Measurements from ENCODE around the gene DCPS.

DCPS gene

DNA sequence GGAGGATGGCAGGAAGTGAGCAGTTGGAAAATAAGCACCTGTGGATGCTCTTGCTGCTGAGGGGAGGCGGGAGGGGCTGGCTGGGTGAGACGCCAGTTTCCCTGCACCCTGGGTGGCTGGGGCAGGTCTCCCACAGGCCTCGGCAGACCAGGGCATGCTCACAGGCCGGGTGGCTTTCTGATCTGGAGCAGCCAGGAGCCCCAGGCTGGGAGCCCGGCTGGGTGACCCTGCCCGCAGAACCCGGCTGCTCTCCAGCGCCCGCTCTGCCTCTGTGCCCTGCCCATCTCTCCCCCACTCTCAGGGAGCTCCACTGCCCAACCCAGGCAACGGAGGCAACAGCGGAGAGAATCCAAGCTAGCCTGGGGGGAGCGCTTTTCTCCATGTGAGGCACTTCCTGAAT is 24.6 kb downstream of the DCPS start:
- no peak for DNase-seq (ENCODE audit: low read depth, low spot score)

DNA sequence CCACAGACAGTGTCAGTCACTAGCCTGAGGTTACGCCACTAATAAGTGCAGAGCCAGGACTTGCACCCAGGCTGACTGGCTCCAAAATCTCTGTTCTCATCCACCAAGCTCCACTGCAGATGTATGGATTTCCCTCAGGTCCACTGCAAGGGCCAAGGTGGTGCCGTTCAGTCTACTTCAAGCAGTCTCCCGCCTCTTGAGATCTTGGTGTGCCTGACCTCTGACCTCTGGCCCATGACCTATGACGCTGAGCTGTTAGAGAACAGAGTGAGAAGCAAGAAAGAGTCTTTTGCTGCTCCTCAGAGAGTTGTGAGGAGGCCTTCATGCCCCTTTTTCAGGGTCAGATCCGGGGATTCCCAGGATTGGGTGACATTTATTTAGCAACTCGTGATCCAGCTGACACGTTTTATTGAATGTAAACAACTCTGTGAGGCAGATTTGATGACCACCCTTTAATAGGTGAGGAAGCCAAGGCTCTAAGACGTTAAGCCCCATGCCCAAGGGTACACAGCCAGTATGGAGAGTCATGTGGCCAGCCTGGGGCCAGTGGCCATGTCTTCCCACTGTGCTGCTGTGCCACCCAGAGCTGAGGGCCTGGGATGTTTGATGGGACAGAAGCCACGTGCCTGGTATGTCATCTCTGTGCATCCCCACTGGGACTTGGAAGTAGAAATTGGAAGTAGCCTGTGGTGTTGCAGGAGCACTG is 25.2 kb downstream of the DCPS start:
- DNase-seq (ENCODE audit: low read depth, low spot score): no peak

DNA sequence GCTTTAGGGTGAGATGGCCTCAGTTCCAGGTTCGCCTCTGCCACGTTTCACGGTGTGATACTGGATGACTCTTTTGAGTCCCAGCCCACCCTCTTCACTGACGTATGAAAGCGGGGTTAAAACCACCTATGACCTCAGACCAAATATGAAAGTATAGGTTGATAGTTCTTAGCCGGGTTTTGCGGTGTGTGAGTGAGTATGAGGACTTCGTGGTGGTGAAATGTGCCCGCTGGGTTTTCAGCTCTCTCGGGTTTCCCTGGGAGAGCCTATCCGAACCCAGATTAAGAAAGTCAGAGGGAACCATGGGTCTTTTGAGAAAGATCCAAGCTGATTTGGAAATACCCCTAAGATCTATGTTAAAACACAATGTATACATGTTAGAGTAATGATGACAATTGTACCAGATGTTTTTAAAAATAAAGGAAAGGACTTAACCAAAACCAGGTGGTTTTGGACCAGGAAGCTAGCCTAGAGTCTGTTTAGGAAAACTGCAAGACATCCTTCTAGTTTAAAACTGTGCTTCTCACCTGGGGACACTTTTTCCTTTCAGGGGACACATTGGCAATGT is 25.9 kb downstream of the DCPS start:
- no peak for DNase-seq (ENCODE audit: low read depth, low spot score)

DNA sequence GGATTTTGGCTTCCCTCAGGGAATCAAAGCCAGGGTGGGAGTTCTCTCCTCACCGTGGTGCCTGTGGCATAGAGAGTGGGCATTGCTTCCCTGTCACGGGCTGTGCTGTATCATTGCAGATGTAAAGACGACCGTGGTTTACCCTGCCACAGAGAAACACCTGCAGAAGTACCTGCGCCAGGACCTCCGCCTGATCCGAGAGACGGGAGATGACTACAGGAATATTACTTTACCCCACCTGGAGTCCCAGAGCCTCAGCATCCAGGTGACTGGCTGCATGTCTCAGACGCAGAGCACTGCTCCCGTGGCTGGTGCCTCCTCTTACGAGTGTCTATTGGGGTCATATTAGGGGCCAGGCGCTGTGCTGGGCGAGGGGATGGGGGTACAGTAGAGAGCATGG is 27.4 kb downstream of the DCPS start:
- no peak for DNase-seq (ENCODE audit: low read depth, low spot score)

DNA sequence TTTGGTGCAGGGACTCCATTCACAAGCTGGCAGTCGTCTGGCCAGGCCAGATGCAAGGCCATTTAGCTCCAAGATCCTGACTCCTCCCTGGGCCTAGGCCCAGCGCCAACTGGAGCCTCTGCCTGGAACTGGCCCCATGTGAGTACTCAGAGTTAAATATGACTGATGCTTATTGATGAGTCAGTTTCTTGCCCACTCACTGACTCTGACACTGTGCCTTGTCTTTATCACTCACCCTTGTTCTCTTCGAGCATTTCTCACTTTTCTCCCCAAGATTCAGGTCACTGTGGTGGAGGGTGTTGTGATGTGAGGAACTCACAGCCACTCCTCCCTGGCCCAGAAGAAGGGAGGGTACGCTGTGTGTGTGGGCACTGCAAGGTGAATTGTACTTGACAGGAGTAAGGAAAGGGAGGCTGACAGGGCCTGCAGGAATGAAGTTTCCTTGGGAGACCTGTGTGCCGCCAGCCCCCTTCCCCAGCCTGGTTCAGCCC is 28.4 kb downstream of the DCPS start:
- DNase-seq (ENCODE audit: low read depth, low spot score): no peak

DNA sequence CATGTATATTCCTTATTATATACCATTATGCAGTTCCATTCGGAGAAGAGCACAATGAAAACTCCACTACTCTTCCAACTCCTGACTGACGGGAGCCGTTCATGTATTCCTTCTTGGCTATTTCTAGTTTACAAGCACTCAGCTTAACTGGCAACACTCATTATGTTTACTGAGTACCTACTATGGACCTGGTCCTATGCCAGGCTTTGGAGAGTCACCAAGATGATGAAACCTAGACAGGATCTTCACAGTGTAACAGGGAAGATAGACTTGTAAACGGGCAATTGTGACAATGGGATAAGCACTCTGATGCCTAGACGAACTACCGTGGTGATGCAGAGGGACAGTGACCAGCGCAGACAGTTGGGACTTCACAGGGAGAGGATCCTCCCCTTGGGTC is 29.3 kb downstream of the DCPS start:
- no peak for DNase-seq (ENCODE audit: low read depth, low spot score)

DNA sequence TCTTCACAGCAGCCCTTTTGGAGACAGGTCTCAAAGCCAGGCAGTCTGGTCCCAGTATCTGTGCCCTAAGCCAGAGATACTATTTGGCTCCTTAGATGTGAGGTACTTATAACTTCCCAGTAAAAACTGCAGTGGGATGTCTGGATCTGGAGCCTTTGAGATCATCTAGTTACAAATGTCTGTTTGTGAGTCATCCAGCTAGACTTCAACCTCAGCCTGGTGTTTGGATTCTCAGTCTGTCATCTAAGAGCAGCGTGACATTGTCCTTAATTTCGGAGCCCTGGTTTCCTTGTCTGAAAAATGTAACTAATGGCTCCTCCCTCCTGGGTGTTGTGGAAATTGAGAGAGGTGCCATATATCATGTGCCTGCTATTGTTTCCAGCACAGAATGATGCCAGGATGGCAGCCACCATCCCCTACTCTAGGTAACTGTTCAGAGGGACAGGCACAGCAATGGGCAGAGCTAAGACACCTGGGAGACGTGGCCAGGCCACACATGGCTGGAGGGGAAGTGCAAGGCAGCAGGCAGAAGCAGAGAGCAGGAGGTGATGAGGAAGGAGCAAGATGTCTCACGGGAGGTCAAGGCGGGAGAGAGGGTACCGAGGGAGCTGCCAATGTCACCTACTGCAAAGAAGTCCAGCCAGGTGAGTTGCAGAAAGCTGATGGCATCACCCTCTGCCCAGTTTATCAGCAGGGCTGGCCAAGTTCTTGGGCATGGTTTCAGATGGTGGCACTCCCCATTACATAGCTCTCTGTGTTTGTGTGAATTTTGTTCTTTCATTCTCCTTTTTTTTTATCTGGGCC is 31.0 kb downstream of the DCPS start:
- DNase-seq (ENCODE audit: low read depth, low spot score): no peak

DNA sequence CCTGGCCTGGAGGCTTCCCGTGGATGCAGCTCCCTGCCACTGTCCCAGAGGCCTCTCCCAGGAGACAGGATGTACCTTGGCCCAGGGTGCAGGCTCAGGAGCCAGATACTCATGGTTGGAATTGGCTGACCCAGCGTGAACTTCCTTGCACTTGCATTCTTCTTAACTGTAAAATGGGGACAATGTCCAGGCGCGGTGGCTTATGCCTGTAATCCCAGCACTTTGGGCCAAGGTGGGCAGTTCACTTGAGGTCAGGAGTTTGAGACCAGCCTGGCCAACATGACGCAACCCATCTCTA is 31.6 kb downstream of the DCPS start:
- no peak for DNase-seq (ENCODE audit: low read depth, low spot score)

DNA sequence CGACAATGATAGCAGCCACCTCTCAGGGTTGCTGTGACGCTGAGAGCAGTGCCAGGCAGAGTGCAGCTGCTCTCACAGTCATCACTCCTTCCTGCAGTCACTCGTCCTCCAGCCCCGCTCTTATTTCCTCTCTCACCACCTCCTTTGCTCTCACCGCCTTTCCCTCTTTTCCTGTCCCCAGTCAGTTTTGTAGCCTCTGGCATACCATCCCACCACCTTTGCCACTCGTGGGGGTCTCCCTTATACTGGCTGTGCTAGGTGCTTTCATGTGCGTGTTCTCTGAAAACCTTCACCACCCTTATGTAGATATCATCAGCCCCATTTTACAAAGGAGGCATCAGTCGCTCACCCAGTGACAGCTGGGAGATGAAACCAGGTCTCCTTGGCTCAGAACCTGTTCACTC is 32.3 kb downstream of the DCPS start:
- DNase-seq (ENCODE audit: low read depth, low spot score): no peak

DNA sequence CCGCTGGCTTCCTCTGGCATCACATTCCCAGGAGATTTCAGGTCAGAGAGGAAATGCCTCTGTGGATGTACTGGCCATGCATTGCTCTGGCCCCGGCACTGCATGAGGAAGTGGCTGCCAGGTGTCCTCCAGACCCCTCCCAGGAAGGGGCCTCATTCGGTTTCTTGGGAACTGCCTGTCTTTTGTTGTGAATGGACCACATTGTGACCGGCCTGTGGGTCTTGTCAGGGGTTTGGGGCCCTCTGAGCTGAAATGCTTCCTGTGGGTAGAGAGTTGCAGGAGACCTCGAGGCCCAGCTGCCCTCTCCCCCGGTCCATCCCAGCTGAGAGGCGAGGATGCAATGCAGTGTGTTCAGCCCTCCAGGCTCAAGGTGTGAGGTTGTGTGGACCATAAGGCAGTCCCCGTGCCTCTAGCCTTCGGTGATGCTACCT is 32.8 kb downstream of the DCPS start:
- DNase-seq (ENCODE audit: low read depth, low spot score): no peak

DNA sequence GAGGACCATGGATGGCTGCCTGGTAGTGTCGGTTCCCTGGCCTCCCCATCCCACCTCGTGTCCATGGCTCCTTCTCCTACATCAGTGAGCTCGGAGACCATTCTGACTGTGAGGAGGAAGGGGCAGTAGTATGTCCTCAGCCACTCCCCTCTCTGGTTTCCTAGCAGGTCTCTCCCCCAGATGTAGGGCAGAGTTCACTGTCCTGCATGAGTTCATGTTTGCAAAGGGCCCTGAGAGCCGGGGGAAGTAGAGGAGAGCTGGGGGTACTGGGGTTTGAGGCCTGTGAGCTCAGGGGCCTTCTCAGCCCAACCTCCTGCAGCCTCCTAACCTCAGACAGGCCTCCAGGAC is 33.2 kb downstream of the DCPS start:
- DNase-seq (ENCODE audit: low read depth, low spot score): no peak

DNA sequence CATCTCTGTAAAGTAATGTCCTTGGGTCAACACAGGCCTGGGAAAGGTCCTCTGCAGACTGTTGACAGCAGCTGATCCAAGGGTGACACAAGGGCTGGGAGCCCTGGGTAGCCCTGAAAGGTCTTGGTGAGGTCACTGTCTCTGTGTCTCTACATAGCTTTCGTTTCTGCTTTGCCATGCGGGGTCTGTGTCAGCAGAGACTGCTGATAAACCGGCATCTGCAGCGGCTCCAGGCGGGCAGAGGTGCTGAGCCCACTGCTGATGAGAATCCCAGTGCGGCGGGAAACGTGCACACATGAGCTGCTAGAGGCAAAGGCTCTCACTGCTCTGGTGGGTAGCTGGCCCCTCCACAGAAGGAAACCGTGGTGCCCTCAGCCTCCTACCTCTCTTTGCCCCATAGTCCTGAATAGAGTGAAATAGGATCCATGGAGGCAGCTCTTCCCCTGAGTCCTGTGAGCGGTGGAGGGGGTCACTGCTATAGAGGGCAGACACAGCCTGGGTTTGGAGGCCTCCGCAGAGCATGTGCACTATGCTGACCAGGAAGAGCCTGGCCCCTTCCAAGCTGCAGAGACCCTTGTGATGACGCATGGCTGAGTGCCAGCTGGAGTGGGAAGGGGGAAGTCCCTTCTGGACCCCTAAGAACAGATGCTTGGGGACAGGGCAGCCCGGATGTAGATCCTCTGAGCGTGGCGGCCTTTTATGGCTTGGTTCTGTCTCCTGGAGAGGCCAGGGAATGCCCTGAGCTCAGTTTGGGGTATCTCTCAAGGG is 33.8 kb downstream of the DCPS start:
- DNase-seq (ENCODE audit: low read depth, low spot score): no peak

DNA sequence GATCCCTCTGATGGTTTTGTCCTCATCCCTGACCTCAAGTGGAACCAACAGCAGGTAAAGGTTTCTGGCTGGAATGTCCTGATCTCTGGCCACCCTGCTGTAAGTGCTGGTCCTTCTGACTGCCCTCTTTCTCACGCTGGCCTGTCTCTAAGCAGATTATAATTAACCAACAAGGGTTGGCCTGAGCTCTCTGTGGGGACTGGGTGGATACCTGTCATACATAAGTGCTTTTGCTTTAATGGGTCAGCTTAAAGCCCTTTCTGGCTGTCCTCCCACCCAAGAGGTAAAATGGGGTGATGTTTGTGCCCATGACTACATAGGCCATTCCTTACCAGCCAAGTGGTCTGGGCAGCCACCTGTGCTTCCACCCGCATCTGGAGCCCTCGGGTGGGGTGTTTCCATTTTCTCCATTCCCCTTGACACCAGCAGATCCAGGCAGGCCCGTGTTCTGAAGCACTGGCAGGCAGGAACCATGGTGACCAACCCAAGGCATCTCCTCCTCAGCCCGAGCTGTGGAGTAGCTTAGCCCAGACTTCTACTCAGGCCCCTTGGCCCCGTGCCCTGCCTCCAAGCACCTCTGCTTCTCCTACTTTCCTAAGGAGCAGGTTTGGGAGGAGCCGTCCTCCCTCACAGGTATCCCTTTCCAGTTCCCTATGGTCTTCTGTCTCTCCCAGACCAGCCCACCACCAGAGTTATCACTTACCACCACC is 34.6 kb downstream of the DCPS start:
- DNase-seq (ENCODE audit: low read depth, low spot score): no peak

DNA sequence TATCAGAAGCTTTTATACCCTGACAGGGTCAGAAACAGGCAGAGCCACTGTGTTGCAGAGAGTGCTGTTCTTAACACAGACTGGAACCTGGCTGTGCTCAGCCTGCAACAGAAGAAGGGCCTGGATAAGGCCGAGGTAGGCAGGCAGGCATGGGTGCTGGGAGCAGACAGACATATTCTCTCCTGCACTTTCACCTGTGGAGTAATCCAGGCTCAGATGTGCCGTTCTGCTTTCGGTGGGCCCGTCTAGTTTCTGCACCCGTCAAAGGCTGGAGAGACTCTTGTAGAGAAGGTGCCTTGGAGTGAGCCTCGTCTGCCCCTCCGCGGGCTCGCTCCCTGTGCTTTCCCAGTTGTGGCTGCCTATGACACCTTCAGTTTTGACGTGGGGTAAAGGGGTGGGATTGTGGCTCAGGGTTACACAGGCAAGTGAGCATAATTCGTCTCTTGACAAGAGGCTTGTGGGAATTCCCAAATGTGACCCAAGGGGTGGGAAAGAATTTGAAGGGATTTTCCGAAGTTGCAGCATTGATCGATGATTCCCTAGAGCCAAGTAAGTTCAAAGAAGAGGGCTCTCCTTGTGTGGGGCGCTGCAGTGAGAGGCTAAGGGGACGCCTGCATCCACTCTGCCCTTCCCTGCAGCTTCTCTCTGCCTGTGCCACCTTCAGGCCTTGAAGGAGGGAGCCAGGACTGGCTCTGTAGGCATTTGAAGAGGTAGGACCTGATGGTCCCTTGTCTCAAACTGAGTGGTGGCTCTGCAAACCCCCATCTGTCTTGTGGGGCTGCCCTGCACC is 35.4 kb downstream of the DCPS start:
- DNase-seq (ENCODE audit: low read depth, low spot score): no peak

DNA sequence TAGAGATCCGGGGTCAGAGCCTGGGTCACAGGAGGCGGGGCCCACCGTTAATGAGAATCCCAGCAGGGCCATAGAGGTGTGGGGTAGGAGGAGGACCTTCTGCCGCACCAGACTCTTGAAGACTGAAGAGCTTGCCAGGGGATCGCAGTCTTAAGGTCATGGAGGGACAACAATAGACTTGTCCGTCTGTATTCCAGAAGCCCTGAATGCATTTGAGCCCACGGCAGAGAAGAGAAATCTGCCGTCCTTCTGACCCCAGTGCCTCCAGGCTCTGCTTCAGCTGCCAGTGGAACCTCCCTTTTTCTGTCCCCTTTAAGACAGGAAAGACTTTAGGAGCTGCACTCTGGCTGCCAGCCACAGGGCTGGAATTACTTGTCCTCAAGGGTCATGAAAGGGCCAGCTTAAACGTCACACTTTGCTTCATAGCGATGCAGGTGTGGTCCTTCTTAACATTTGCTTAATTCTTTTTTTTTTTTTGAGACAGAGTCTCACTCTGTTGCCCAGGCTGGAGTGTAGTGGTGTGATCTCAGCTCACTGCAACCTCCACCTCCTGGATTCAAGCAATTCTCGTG is 36.1 kb downstream of the DCPS start:
- no peak for DNase-seq (ENCODE audit: low read depth, low spot score)

DNA sequence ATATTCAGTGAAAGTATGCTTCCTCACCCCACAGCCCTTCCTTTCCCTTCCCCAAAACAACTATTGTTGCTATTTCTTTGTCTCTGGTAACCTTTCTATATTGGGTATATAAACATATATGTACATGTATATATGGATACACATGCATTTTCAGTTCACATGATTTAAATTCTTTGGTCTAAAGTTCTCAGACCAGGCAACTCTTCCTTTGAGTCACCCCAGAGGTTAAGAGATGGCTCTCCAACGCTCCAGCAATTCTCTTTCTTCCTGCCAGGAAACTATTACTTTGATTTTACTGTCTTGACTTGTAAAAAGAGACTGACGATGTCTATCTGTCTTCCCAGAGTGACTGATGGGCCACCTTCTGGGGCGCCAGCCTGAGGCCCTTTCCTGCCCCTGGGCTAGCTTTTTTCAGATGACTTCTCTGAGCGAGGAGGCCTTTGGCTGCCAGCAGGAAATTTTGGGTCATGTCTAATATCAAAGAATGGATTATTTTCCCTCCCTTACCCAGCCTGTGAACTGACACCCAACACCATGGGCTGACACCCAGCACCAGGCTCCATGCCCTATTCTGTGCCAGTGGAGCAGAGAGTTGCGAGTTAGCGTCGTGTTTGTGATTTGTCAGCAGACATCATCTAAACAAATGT is 37.2 kb downstream of the DCPS start:
- DNase-seq (ENCODE audit: low read depth, low spot score): no peak

DNA sequence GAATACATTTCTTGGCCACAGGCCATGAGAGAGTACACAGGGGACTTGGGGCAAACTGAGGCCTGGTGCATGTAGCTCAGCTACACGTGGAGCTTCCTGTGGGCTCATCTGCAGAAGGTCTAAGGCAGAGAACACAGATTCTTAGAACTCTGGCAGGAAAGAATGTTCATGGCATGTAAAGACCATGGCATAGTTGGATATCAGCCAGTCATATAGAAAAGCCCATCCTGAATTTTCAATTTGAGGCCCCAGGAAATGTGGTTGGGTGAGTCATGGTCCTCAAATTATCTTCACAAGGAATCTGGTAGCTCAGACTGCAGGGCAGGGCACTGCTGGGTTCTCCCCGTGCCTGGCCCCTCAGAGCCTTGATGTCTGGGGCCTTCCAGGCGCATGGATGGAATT is 37.9 kb downstream of the DCPS start:
- DNase-seq (ENCODE audit: low read depth, low spot score): no peak

DNA sequence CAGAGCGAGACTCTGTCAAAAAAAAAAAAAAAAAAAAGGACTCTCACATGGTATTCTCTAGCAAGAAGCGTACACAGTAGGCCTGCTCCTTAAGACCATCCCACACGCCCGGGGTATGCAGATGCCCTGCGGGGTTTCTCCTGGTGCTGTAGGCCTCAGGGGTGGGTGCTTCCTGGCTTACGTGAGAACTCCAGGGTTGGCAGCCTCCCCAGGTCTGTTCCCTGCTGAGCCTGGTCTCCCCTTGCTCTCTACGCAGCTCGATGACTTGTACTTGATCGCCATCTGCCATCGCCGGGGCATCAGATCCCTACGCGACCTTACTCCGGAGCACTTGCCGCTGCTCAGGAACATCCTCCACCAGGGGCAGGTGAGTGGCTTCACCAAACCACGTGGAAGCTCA is 39.2 kb downstream of the DCPS start:
- no peak for DNase-seq (ENCODE audit: low read depth, low spot score)

DNA sequence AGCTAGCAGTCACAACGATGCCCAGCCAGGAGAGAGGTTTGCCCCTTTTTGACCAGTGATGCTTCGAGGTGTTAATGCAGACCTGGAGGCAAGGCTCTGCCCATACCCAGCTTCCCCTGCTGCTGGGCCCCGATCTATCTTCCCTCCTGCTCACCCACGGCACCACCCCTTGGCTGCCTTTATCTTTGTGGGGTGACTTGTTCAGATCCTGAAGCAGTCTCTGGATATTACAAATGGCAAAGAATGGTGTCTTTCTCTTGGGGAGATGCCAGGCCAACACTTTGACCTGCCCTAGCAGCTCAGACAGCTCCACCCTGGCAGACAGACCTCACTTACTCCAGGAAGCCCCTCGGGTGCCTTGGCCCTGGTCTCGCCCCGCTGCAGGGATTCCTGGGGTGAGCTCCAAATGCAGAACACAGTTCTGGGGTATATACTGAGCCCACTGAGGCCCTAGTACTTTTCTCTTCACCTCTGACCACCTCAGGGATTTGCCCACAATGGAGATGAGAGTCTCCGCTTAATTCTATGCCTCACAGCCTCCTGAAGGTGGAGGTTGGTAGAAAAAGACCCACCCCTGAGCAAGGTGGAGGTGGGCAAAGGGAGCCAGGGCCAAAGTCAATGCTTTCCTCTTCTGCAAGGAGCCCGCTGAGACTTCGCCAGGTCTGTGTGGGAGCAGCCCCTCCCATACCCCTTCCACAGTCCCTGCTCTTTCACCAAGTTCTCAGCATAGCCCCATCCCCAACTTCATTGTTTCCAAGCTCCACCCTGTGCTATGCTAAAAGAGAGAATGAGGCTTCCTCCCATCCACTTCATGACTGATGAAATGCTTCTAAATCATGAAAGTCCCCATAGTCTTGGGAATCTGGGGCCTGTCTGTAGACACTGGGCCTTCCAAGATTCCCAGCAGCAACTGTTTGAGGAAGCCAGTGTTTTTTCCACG is 40.6 kb downstream of the DCPS start:
- DNase-seq (ENCODE audit: low read depth, low spot score): no peak
